ENCODE results near the gene BRSK1.
"Not testable (repeated sequence)": the region's sequence is repeated elsewhere in the genome, so short reads cannot be mapped to it uniquely, and the experiment has no call there.

BRSK1 gene

DNA sequence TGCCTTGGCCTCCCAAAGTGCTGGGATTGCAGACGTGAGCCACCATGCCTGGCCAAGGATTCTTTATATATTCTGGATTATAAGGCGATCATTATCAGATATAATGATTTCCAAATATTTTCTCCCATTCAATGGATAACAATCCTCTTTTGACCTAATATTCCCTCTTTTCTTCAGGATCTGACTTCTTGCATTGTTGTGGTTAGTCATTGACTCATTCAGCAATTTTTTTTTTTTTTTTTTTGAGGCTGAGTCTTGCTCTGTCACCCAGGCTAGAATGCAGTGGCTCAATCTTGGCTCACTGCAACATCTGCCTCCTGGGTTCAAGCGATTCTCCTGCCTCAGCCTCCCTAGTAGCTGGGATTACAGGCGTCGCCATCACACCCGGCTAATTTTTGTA, 46.0 kb downstream of the BRSK1 start:
- DNase-seq (ENCODE audit: low spot score) = not testable (repeated sequence)

DNA sequence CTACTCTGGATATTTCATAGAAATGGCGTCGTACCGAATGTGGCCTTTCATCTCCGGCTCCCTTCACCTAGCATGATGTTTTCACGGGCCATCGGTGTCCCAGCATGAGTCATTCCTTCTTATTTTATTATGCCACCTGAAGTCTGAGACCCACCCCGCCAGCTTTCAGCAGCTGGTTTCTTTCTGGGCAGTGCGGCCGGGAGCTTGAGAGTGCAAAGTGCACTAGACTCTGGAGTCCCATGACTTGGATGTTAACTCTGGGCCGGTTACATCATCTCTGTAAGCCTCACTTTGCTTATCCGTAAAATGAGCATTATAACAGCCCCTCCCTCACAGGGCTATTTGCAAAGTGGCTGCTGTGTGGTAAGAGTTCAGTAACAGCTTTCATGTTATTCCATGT, 50.1 kb downstream of the BRSK1 start:
- DNase-seq (ENCODE audit: low spot score) = no peak

DNA sequence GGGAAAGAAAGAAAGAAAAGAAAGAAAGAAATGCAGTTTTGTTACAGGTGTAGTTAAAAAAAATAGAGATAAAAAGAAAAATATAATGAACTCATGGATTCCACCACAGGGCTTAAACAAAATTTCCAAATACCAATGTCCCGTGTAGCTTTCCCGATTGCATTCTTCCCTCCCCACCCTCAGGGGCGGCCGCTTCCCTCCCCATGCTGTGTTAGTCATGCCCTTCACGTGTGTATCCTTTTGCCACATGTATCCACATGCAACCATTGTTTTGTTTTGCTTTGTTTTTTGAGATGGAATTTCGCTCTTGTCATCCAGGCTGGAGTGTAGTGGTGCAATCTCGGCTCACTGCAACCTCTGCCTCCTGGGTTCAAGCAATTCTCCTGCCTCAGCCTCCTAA, 52.3 kb downstream of the BRSK1 start:
- DNase-seq (ENCODE audit: low spot score) = no peak

DNA sequence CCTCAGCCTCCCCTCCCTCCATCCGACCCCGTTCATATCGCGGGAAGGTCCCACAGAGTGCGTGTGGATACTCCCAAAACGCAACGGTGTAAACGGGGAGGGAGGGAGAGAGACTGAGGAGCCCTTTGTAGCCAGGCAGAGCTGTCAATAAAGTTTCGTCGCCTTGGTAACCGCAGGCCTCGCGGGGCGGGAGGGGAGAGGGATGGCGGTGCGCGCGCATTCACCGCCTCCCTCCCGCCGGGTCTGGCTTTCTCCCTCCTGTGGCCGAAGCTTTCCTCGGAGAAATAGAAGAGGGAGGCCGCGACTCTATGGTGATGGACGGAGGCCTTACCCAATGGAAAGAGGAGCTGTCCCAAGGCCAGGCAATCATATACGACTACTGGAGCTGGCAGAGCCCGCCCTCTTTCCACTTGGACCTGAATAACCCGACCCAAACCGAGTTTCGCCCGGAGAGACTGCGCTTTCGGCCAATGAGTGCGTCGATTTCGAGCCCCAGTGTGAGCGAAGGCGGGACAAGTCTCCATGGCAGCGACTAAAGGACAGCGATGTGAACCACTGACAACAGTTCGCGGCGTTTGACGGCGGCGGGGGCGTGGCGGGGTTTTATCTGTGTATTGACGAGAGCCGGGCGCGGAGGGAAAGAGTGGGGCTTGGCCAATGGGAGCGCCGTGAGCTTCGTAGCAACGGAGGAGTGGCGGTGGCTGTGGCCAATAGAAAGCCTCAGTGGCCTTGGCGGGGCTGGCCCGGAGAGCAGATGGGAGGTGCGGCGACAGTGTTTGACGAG, 55.5 kb downstream of the BRSK1 start, which contains the start of gene KMT5C:
TSS of gene KMT5C (plus strand) at position 772 of the 784 bp plus-strand sequence. CDS start 2,061 bp downstream, outside the sequence.
- peak; percentile 100 for DNase-seq (ENCODE audit: low spot score)

DNA sequence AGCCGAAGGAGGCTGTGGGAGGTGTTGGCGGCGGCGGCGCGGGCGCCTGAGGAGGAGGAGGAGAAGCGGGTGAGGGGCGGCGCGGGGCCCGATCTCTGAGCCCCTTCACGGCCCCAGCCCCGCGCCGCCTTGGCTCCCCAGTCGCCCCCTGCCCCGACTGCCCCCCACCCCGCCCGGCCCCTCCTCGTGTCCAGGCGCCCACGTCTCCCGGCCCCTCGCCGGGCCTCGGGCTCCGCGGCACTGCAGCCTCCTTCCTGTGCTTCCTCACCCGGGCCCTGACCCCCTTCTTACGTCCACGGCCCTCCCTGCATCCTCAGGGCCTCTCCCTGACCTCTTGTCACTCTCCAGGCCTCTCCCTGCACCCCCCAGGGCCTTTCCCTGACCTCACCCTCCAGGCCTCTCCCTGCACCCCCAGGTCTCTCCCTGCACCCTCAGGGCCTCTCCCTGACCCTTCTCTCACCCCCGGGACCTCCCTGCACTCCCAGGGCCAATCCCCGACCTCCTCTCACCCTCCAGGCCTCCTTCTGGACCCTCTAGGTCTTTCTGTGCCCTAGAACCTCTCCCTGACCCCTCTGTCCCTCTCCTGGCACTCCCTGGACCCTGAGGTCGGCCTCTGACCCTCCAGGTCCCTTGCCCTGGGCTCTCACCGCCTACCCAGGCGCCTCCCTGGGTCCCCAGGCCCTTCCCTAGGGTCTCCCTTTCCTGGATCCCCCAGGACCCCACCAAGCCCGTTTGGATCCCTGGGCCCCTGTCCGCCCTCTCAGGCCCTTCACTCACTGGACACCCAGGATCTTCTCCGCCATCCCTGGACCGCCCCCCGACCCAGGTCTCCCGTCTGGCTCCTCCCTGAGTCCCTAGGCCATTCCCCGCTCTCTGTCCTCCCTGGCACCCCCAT, 56.3 kb downstream of the BRSK1 start:
- no peak for DNase-seq (ENCODE audit: low spot score)

DNA sequence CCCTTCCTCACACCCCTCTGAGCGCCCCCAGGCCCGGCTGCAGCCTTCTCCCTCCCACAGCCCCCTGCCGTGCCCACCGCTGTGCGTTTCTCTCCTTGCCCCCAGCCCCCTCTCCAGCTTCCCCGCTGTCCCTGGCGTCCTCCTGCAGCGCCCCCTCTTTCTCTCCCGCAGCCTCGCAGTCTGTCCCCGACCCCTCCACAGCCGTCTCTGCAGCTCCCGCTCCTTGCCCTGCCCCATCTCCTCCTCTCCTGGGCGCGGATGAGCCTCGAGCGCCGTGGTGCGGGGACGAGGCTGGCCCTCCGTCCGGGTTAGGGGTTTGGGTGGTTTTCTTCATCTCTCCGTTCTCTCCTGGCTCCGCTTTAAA, 57.0 kb downstream of the BRSK1 start:
- DNase-seq (ENCODE audit: low spot score) = no peak

DNA sequence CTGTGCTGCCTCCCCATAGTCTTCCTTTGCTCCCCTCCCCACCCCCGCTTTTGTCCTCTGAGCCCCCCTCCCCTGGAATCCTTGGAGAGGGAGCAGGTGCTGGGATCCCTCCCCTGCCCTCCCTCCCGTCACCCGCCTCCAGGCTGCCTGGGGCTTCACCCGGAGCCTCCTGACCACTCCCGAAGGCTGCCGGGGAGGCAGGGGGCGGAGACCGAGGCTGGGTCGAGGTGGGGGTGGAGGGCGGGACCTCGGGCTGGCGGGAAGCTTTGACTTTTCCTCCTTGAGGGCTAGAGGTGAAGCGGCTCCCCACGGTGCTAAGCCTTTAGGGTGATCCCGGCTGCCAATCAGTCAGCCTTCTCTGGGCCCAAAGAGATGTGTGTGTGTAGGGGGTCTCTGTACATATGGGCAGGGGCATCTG, 57.4 kb downstream of the BRSK1 start:
- peak; percentile 49 for DNase-seq (ENCODE audit: low spot score)

DNA sequence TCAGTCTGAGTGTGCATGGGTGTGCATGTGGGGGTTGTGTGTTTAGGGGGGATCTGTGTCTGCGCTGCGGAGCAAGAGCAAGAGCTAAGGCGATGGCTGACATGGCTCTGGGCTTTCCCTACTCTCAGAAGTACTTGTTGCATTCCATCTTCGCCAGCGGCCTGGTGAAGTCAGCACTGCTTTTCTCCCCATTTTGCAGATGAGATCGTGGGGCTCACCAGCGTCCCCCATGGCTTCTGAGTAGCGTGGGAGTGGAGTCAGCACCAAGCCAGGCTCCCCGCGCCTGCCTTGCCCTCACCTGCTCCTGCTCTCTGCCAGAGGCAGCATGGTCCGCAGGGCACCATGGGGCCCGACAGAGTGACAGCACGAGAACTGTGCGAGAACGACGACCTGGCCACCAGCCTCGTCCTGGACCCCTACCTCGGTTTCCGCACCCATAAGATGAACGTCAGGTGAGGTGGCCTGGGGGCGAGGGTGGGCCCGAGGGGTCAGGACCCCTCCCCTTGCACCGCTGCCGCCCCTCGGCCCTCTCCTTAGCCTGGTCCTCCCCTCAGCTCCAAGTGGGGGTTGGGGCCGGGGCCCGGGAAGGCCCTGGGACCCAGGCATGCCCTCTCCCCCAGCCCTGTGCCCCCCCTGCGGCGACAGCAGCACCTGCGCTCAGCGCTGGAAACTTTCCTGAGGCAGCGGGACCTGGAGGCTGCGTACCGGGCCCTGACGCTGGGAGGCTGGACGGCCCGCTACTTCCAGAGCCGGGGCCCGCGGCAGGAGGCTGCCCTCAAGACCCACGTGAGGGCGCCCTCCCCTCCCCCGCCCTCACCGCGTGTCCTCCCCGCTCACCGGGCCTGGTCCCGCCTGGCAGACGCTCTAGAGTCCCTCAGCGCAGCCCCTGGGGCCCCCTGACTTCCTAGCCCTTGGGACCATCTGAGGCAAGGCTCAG, 58.1 kb downstream of the BRSK1 start:
- DNase-seq (ENCODE audit: low spot score) = no peak

DNA sequence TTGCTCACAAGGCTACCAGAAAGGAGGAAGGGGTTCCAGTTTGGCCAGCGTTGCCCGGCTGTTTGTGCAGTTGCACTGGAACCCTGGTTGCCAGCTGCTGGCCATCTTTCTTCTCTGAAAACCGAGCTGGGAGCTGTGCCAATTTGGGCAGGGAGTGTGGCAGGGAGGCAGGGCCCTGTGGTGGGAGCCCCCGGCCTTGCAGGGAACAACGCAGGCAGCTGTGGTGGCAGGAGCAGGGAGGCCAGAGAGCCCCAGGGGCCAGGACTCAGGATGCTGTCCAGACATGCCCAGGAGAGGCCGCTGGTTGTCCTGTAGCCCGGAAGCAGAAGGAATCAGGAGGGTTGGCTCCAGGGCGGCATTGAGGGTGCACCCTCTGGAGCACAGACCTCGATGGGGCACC, 60.6 kb downstream of the BRSK1 start:
- no peak for DNase-seq (ENCODE audit: low spot score)

DNA sequence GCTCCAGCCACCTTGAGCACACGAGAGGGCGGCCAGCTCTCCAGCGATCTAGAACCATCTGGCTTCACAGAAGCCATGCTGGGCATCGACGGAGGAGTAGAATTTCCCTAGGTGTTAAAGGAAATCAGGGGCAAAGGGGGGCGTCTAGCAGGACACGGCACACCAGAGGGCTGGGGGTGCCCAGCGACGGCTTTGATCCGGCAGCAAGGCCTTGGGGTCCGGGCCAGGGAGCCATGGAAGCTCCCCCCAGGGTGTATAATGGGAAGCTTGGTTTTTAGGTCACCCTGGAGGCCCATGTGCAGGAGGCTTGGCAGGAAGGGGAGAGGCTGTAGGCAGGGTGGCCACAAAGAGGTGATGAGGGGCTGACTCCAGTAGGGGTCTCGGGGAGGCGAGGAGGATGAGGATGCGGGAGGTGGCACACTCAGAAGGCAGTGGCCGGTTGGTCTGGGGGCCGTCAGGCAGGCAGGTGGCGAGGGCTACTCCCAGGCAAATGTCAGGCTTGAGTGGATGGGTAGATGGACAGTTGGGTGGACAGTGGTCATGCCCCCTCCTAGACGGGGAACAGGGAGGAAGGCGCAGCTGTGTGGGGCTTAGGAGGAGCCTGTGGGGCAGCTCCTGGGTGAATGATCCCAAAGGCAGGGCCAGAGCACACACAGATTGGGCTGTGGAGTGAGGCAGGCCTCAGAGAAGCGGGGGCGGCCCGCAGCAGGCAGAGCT, 61.5 kb downstream of the BRSK1 start:
- DNase-seq (ENCODE audit: low spot score) = no peak

DNA sequence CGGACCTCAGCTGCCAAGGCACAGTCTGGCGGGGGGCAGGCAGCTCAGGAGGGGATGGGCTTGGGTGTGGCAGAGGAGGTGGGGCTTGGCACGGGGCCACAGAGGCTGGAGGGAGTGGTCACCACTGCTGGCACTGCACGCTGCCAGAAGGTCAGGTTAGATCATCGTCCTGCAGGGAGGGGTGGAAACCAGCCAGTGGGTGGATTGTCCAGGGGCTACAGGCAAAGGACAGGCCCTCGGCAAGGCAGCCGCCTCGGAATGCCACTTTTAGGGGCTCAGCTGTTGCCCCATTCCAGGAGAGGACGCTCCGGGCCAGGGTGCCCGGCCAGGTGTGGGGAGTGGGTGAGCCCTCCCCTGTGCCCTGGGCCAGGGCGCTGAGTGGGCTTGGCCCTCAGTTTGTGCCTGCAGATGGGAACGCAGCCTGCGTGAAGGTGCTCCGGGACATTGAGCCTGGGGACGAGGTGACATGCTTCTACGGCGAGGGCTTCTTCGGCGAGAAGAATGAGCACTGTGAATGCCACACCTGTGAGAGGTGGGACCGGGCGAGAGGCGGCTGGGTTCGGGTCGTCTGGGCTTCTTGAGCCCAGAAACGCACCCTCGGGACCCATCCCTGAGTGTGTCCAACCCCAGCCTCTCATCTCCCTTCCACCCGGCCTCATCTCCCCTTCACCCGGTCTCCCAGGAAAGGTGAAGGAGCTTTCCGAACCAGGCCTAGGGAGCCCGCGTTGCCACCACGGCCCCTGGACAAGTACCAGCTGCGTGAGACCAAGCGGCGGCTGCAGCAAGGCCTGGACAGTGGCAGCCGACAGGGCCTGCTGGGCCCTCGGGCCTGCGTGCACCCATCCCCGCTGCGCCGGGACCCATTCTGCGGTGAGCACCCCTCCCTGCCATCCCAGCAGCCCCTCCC, 62.3 kb downstream of the BRSK1 start:
- no peak for DNase-seq (ENCODE audit: low spot score)

DNA sequence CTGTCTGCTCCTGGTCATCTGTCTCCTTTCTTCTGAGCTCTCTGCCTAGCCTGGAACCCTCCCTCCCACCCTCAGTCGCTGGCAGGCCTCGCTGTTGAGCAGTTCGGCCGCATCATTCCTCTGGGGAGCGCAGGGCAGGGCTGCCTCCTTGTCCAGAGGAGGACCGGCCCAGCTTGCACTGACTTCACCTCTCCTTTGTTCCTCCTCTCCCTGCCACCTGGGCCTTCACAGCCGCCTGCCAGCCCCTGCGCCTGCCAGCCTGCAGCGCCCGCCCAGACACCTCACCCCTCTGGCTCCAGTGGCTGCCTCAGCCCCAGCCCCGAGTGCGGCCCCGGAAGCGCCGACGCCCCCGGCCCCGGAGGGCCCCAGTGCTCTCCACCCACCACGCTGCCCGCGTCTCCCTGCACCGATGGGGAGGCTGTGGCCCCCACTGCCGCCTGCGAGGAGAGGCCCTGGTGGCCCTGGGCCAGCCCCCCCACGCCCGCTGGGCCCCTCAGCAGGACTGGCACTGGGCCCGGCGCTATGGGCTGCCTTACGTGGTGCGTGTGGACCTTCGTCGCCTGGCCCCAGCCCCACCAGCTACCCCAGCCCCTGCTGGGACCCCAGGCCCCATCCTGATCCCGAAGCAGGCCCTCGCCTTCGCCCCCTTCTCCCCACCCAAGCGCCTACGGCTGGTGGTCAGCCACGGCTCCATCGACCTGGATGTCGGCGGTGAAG, 63.1 kb downstream of the BRSK1 start:
- DNase-seq (ENCODE audit: low spot score) = no peak

DNA sequence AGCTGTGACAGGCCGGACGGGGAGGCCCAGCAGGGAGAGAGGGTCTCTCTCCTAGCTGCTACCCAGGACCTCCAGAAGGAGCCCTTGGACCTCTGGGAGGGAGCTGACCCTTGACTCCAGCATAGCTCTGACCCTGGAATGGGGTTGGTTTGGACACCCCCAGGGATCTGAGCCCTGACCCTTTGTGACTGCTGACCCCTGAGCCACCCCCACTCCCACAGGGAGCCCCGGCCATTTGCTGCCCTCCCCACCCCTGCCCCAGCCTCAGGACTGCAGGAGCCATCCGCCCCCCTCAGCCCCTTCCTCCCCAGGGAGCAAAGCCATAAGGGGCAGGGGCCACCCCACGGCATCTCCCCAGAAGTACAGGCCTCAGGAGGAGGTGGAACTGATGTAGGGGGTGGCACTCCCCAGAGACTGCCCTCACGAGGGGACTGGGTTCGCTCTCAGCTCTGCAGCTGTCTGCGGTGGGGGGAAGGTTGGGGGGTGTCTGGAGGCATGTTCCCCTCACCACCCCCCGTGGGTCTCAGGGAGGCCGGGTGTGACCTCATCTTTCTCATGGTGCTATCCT, 63.7 kb downstream of the BRSK1 start:
- no peak for DNase-seq (ENCODE audit: low spot score)

DNA sequence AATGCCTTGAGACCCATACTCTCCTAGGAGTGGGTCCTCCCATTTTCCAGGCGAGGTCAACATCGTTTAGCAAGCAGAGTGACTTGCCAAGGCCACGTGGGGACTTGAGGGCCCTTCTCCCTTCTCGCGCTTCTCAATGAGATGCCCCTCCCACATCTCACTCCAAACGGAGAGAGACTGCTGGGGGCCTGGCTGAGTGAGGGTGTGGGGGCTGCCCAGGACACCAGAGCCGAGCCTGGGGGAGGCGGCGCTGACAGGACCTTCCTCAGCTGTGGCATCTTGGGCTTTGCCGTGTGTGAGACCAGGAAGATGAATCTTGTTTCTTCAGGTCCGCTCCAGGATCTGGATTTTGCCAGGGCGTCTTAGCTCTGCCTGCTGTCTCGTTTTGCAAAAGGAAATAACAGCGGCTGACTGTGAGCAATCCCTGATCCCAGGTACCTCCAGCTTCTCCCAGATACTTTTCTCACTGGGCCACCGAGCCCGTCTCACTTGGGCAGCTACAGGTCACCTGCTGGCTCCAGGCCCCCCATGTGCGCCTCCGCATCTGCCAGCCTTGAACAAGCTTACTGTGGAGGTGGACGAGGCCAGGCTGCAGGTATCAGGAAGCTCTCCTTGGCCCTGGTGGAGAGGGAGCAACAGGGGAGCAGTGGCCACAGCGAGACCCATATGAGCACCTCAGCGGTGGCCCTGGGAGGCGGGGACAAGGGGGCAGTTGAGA, 64.7 kb downstream of the BRSK1 start:
- no peak for DNase-seq (ENCODE audit: low spot score)

DNA sequence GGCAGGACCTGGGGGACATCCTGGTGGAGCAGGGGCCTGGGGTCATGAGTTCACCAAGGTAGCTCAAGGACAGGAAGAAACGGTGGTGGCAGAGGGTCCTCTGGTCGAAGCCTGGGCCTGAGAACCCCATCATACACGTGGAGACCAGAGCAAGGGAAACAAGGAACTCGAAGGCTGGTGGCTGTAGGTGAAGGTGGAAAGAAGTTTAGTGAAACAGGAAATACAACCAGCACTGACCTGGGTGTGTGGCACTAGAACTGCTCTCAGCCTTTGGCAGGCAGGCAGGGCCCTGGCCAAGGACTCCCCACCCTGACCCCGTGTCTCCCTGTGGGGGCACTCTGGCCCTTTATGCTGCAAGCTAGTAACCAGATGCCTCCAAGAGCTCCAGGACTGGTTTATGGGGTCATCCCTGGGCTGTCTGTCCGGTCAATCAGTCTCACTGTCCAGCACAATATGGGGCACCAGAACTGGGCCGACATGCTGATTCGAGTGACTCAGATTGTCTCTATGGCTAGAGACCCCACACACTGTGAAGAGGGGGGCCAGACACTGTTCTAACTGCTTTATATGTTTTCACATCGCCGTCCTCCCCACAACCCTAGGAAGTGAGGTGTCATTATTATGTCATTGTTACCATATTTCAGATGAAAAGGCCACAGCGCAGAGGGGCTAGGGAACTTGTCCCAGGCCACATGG, 67.0 kb downstream of the BRSK1 start:
- no peak for DNase-seq (ENCODE audit: low spot score)

DNA sequence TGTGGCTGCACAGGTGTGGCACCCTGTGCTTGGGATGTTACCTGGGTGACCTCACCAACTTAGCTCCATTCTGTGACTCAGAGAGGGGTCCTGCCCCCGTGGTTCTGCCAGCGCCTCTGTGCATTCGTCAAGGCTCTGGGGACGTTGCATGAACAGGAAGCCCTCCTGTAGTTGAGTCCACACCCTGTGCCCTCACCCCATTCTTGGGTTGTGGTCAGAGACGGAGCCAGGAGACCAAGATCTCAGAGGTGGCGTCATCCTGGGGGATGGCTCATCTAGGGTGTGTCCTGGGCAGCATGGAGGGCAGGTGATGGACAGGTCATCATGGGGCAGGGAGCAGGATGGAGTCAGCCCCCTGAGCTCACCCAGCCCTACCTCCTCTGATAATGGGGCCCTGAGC, 68.2 kb downstream of the BRSK1 start:
- no peak for DNase-seq (ENCODE audit: low spot score)

DNA sequence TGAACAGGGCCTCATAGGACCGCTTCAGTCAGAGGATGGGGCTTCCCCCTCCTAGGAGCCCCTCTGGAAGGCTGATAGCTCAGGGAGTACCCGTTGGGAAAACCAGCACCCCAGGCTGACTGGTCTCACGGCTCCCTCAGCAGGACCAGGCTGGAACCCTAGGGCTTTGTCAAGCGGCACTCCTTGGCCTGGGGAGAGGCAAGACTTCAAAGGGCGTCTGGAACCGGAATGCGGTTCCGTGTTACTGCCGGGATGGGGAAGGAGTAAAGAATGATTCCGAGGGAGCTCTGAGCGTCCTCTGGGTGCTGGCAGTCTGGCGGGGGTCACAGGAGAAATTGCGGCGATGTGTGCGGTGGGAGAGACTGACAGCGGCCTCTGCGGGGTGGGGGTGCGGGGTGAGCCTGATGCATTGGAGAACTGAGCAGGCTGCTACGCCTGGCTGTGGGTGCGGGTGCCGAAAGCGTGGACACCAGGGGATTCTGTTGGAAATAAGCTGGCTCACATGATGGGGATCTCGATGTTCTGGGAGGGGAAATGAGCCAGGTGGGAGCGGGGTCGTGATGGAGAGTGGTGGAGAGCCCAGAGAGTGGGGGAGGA, 68.8 kb downstream of the BRSK1 start:
- DNase-seq (ENCODE audit: low spot score) = no peak

DNA sequence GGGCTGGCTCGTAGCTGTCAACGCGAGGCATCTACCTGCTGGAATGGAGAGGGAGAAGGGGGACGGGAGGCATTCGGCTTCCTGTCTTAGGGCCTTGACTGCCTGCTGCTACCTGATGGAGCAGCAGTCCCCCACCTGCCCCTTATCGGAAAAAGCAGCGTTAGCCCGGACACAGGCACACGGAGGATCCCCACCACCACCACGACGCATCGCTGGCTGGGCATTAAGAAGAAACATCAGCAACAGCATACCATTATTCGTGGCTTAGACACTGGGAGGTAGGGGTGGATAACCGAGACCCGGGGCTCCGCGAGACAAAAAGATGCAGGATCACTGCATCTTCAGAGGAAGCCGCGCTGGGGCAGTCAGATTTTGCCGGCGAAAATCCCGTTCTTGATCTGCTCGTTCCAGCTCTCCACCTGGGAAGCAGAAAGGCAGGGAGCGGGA, 69.6 kb downstream of the BRSK1 start:
- DNase-seq (ENCODE audit: low spot score) = no peak

Data from CD4-positive, alpha-beta T cell treated with Interleukin-15 for 4 hours (primary cell).